Lung microvascular endothelial cell (primary cell): Measurements from ENCODE around the gene ALLC. TPM values are rescaled to one million over a fixed set of nuclear protein-coding genes. Genes with fewer than 3 reads are reported as not detected.

ENCODE experiments used
- DNase-seq, 2 donors: peaks; one replicate each; pipeline versions ENCODE4 v3.0.0 to v3.0.0-alpha.2; 2010; ENCODE audit warnings: low read depth in 2 of 2
- total RNA-seq: library from RNA; depleted of rRNA; stranded (reverse); fragments of >200 nt; gene quantifications from 2 replicates; pipeline ENCODE4 v1.2.1, GENCODE V29; 2014

ALLC gene
- total RNA-seq, 1 donor from 2014 or later = not detected

GRCh38 chr2:3654011-3654410 is 4.0 kb upstream of the ALLC start:
- DNase-seq = no peak

GRCh38 chr2:3654531-3655225 is 3.3 kb upstream of the ALLC start:
- DNase-seq = no peak

GRCh38 chr2:3655871-3656761 is 1.9 kb upstream of the ALLC start:
- DNase-seq = no peak

DNA sequence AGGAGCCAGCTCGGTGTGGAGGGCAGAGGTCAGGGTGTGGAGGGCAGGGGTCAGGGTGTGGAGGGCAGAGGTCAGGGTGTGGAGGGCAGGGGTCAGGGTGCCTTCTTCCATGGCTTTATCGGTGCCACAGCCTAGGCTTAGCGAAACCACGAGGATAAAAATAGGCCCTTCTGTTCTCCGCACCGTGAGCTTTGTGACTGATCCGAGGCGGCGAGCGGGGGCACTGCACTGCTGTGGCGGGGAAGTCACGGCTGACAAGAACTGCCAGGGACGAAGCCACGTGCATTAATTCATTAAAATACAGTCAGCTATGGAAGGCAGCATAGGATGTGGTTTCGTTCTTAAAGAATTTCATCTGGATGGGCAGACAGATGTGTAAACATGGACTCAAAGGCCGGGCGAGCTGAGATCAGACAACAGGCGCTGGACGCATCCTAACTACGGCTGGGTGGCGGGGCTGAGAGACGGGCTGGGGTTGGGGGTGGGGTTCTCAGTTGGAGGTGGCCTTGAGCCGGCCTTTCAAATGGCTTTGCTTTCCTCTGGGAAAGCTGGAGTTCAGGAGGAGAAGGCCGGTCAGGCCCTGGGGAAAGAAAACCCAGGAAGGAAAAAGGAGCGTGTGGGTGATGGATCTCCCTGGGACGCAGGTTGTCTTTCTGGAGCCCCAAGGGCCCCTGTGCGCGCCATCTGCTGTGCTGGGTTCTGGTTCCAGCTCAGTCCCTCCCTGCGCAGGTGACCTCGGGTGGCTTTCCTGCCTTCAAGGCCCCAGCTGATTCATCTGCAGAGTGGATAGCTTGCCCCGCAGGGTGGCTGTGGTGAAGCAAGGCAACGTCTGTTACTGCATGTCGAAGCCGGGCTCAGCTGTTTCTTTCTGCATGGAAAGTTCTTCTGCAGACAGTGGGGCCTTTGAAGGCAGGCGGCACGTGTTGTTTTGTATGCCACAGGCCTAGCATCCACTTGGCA is 958 bp upstream of the ALLC start:
- DNase-seq = no peak

DNA sequence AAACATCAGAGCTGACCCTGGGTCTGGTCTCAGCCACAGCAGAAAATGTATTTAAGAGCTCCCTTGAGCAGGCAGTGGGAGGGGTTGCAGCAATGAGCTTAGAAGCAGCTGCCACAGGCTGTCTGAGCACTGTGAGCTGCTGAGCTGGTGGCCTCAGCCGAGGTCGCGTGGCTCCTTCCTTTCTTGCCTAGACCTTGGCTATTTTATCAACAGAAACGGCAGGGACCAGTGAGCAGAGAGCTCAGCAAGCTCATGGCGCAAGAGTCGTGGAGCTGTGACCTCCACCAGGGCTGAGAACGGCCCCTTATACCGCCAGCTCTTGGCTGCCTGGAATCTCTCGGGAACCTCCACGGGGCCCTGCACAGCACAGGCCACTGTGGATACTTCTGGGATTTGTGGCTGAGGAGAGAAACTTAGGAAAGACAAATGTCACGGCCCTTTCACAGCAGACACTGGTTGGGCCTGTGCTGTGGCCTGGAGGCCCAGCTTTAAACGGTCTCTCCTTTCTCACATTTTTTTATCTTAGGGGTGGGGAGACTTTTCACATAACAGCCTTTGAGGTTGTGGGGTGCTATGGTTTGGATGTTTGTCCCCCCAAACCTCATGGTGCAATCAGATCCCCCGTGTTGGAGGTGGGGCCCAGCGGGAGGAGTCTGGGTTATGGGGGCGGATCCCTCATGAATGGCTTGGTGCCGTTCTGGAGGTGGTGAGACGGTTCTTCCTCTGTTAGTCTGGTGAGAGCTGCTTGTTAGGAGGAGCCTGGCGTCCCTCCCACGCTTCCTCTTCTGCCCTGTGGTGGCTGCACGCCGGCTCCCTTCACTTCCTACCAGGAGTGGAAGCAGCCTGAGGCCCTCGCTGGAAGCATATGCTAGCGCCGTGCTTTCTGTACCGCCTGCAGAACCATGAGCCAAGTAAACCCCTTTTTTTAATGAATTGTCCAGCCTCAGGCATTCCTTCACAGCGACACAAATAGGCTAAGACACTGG is 1.7 kb downstream of the ALLC start:
- DNase-seq = no peak

- peak in 1 of 2 donors; percentile 51 for DNase-seq
These were observed 2.6 kb downstream of the ALLC start for GRCh38 chr2:3660640-3661039.

- no peak for DNase-seq
These were observed 3.2 kb downstream of the ALLC start for GRCh38 chr2:3661149-3661660.

GRCh38 chr2:3662239-3662638 is 4.2 kb downstream of the ALLC start:
- DNase-seq = peak in 1 of 2 donors; percentile 76

DNA sequence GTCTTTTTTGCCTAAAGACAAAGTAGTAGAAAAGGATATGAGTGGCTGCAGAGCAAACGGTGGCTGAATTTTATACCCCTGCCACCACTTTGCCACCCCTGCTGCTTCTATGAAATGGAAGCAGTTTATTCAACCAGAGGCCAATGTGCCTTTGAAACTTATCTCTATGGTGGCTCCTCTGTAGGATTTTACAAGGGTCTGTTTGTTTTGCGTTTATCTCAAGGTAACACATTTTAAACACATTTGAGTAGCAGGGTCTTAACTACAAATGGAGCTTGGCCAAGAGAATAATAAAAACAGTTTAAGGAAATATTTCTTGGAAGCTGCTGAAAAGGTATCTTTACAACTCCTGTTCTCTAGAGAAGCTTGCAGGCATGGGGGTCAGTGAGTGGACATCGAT is 6.1 kb downstream of the ALLC start:
- no peak for DNase-seq

DNA sequence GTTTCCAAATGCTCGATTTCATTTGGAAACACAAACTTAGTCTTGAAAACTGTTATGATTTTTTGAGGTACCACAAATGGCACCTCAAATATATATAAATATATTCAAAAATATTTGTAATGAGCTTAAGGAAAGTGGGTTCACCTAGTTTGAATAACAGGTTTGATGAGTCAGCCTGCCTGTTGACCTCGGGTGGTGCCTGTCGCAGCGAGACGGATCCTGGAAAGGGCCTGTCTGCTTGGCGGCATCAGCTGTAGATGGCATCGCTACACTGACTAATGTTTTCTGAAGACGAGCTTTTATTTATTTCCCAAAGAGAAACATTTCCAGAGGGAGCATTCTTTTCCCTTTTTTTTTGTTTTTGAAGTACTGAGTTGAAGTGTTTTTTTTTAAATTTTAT is 6.9 kb downstream of the ALLC start:
- no peak for DNase-seq

GRCh38 chr2:3665886-3666612 is 8.0 kb downstream of the ALLC start:
- no peak for DNase-seq

DNA sequence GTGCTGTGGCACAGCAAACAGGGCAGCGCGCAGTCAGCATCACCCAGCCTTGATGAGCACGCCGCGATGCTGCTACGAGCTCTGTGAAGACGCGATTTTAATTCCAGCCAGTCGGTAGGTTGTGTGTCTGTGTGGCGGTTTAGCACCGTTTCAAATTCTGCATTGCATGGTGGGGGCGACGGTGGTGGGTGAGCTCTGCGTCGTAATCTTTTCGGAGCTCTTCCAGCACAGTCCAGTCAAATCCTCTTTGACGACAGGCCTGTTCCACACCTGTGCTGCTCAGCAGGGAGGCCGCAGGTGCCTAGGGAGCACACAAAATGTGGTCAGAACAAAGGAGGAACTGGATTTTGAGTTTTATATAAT is 8.6 kb downstream of the ALLC start:
- no peak for DNase-seq

- peak in 1 of 2 donors; percentile 84 for DNase-seq
These were observed 9.2 kb downstream of the ALLC start for GRCh38 chr2:3667151-3667631.

DNA sequence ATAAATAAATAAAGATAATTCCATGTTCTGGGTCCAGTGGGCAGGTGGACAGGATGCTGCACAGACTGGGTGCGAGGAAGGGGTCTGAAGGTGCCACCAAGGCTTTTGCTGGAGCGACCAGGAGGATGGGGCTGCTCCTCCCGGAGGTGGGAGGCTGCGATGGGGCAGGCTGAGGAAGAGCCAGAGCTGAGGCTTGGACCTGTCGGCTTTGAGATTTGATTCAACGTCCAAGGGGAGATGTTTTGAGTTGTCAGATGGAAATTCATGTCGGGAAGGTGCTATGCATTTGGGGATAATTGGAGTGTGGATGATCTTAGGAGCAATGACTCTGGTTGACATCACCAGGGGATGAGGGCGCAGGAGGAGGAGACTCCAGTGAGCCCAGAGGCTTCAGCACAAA is 11.7 kb downstream of the ALLC start:
- DNase-seq = no peak

DNA sequence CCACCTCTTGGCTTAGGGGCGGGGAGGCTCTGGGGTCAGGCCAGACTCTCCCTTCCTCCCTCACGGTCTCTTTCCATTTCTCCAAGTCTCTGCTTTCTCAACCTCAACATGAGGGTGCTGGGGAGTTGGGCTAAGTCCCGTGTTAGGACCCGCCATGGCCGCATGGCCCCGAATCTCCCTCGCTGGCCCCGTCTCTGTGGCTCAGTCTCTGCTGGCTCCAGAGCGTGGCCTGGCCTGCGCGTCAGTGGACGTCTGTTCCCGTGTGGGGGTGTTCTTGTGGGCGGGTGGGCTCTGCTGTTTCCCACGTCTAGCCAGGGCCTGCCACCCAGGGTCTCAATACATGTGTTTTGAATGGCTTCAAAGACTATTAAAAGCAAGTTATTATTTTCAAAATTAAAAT is 12.4 kb downstream of the ALLC start:
- DNase-seq = no peak

DNA sequence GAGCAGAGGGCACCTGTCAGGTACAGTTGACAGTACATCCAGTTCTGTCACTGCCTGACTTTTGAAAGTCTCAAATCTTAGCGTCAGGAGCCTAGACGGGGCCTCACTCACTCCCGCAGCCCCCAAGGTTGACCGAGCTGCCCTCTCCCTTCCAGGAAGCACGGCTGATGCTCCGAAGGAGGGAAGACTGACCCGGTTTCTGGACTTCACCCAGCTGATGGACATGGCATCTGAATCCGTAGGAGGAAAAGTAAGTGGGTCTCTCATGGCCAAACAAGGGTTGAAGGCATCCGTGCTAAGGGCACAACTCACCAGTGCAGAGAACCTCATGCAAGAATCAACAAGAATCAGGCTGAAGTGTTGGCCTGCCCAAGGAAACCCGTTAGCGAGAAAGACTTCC is 12.9 kb downstream of the ALLC start:
- DNase-seq = no peak

DNA sequence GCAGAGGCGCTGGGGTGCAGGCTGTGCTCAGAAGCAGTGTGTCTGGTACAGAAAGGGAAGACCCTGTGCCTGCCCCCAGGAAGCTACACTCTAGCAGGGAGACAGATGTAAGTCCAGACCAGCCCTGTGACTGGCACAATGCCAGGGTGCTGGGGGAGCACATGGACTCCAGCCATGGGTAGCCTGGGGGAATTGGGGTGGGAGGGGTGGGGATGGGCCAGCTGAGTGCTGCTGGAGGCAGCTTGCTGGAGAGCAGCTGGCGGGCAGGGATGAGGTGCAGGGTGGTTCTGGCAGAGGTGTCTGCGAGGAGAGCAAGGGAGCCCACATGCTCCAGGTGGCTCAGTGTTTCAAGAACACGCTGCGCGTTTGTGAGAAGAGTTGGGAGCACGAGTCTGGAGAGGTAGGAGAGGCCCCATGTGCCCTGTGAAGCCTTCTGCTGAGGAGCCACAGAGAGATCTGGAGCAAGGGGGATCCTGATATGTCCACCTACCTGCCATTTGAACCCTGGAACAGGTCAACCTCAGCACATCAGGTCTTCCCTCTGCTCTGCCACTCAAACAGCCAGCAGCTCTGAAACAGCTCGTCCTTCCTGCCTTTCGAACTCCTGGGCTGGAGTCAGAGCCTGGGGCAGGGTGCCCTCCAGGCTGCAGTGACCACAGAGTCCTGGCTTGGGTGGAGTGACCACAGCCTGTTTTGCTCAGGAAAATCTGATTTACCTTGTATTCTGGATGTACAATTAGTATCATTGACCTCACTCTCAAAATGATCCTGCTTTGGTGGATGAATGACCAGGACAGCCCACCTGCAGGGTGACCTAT is 15.1 kb downstream of the ALLC start:
- no peak for DNase-seq

GRCh38 chr2:3674066-3674845 is 16.3 kb downstream of the ALLC start:
- no peak for DNase-seq
